H9 (cell line): Measurements from ENCODE around the gene WSB1. TPM values are rescaled to one million over a fixed set of nuclear protein-coding genes. Genes with fewer than 3 reads are reported as not detected.
A peak's percentile ranks its signal among the peaks of the same experiment; 100 is the strongest.

Experiments used
- DNase-seq: peaks from one replicate; pipeline ENCODE4 v3.0.0-alpha.2; 2017
- H2AFZ ChIP-seq: one replicate; pipeline ENCODE4 v1.6.1; 2013; ENCODE audit warnings: mild to moderate bottlenecking, low read length, control low read depth, moderate library complexity
- H2AK5ac ChIP-seq: 2 replicates; pipeline ENCODE4 v1.6.1; 2013; ENCODE audit warnings: low read length, control low read depth, mixed read lengths; ENCODE audit not compliant: insufficient read length
- H2BK120ac ChIP-seq: one replicate; pipeline ENCODE4 v1.6.1; 2013; ENCODE audit warnings: low read depth, mild to moderate bottlenecking, low read length, control low read depth, inconsistent platforms; ENCODE audit not compliant: poor library complexity, severe bottlenecking
- H2BK12ac ChIP-seq: 2 replicates; pipeline ENCODE4 v1.6.1; 2013; ENCODE audit warnings: low read length, control low read depth, mixed read lengths, low read depth; ENCODE audit not compliant: insufficient read length
- H2BK15ac ChIP-seq: 2 replicates; pipeline ENCODE4 v1.6.1; 2013; ENCODE audit warnings: low read depth, low read length, control low read depth
- H2BK20ac ChIP-seq: one replicate; pipeline ENCODE4 v1.6.1; 2013; ENCODE audit warnings: low read depth, mild to moderate bottlenecking, low read length, control low read depth, inconsistent platforms; ENCODE audit not compliant: poor library complexity, severe bottlenecking
- H2BK5ac ChIP-seq: 2 replicates; pipeline ENCODE4 v1.6.1; 2013; ENCODE audit warnings: low read length, control low read depth, mixed read lengths; ENCODE audit not compliant: insufficient read length
- H3K14ac ChIP-seq: 2 replicates; pipeline ENCODE4 v1.6.1; 2013; ENCODE audit warnings: low read length, control low read depth; ENCODE audit not compliant: insufficient read depth
- H3K18ac ChIP-seq: 2 replicates; pipeline ENCODE4 v1.6.1; 2013; ENCODE audit warnings: low read depth, mild to moderate bottlenecking, mixed read lengths, low read length, control low read depth; ENCODE audit not compliant: insufficient read length
- H3K23ac ChIP-seq: 2 replicates; pipeline ENCODE4 v1.6.1; 2013; ENCODE audit warnings: low read length, control low read depth, mixed read lengths, low read depth; ENCODE audit not compliant: insufficient read length
- H3K23me2 ChIP-seq: 2 replicates; pipeline ENCODE4 v1.6.1; 2013; ENCODE audit warnings: low read depth, mild to moderate bottlenecking, mixed read lengths, low read length, control low read depth; ENCODE audit not compliant: insufficient read length, poor library complexity, severe bottlenecking
- H3K27ac ChIP-seq: 2 replicates; pipeline ENCODE4 v1.5.1; 2013; ENCODE audit warnings: low read length, control low read depth, mixed read lengths, low read depth; ENCODE audit not compliant: insufficient read length
- H3K27me3 ChIP-seq: 2 replicates; pipeline ENCODE4 v1.6.1; 2013; ENCODE audit warnings: low read length, control low read depth, inconsistent platforms; ENCODE audit not compliant: insufficient read depth
- H3K4ac ChIP-seq: 2 replicates; pipeline ENCODE4 v1.6.1; 2013; ENCODE audit warnings: low read depth, mild to moderate bottlenecking, control low read depth, inconsistent platforms, low read length, moderate library complexity
- H3K4me1 ChIP-seq: 2 replicates; pipeline ENCODE4 v1.6.1; 2013; ENCODE audit warnings: low read length, control low read depth, inconsistent platforms; ENCODE audit not compliant: insufficient read depth
- H3K4me2 ChIP-seq: 2 replicates; pipeline ENCODE4 v1.6.1; 2013; ENCODE audit warnings: low read length, control low read depth, mixed read lengths; ENCODE audit not compliant: insufficient read length, insufficient read depth
- H3K56ac ChIP-seq: 2 replicates; pipeline ENCODE4 v1.6.1; 2013; ENCODE audit warnings: low read depth, mild to moderate bottlenecking, mixed read lengths, low read length, control low read depth; ENCODE audit not compliant: insufficient read length
- H3K79me1 ChIP-seq: 2 replicates; pipeline ENCODE4 v1.6.1; 2013; ENCODE audit warnings: low read depth, mild to moderate bottlenecking, moderate library complexity, low read length, control low read depth, inconsistent platforms; ENCODE audit not compliant: insufficient read depth, poor library complexity, severe bottlenecking
- H3K79me2 ChIP-seq: 2 replicates; pipeline ENCODE4 v1.6.1; 2013; ENCODE audit warnings: low read length, control low read depth, inconsistent platforms; ENCODE audit not compliant: insufficient read depth
- H3K9ac ChIP-seq: 2 replicates; pipeline ENCODE4 v1.6.1; 2013; ENCODE audit warnings: low read length, control low read depth, mixed read lengths; ENCODE audit not compliant: insufficient read length; ENCODE audit errors: extremely low read depth
- H3K9me3 ChIP-seq: one replicate; pipeline ENCODE4 v1.6.1; 2013; ENCODE audit warnings: low read depth, low read length, inconsistent platforms; ENCODE audit not compliant: control insufficient read depth
- H3T11ph ChIP-seq: one replicate; pipeline ENCODE4 v1.6.1; 2013; ENCODE audit warnings: mild to moderate bottlenecking, low read length, control low read depth, inconsistent platforms
- H4K20me1 ChIP-seq: one replicate; pipeline ENCODE4 v1.6.1; 2013; ENCODE audit not compliant: control insufficient read depth, insufficient read length, insufficient read depth
- H4K5ac ChIP-seq: 2 replicates; pipeline ENCODE4 v1.6.1; 2013; ENCODE audit warnings: low read depth, mild to moderate bottlenecking, mixed read lengths, low read length, control low read depth; ENCODE audit not compliant: insufficient read length
- H4K8ac ChIP-seq: replicated peaks from 2 replicates; pipeline ENCODE4 v1.6.1; 2013; ENCODE audit warnings: low read length, control low read depth, mixed read lengths, low read depth; ENCODE audit not compliant: insufficient read length
- H4K91ac ChIP-seq: 2 replicates; pipeline ENCODE4 v1.6.1; 2013; ENCODE audit warnings: low read depth, mild to moderate bottlenecking, moderate library complexity, mixed read lengths, low read length, control low read depth; ENCODE audit not compliant: insufficient read length
- H3K27ac Mint-ChIP-seq, 3 experiments: 2 replicates in 2 of 3; 3 replicates in 1 of 3; pipeline ENCODE4 v1.8.0; 2020 to 2021; ENCODE audit warnings: mixed read lengths in 3 of 3, mild to moderate bottlenecking in 1 of 3, moderate library complexity in 1 of 3
- H3K27me3 Mint-ChIP-seq: 2 replicates; pipeline ENCODE4 v1.8.0; 2021; ENCODE audit warnings: low read depth, mild to moderate bottlenecking, moderate library complexity, mixed read lengths
- H3K36me3 Mint-ChIP-seq, 3 experiments: 2 replicates in 2 of 3; 3 replicates in 1 of 3; pipeline ENCODE4 v1.8.0; 2020 to 2021; ENCODE audit warnings: low read depth in 3 of 3, mixed read lengths in 3 of 3; ENCODE audit not compliant: insufficient read depth in 1 of 3
- H3K4me1 Mint-ChIP-seq, 2 experiments: 2 replicates each; pipeline ENCODE4 v1.8.0; 2020; ENCODE audit warnings: mixed read lengths in 2 of 2
- H3K4me3 Mint-ChIP-seq, 2 experiments: 2 replicates in 1 of 2; 3 replicates in 1 of 2; pipeline ENCODE4 v1.8.0; 2020 to 2021; ENCODE audit warnings: mild to moderate bottlenecking in 2 of 2, mixed read lengths in 2 of 2, moderate library complexity in 1 of 2
- H3K9me3 Mint-ChIP-seq, 2 experiments: 2 replicates in 1 of 2; 3 replicates in 1 of 2; pipeline ENCODE4 v1.8.0; 2020; ENCODE audit warnings: mild to moderate bottlenecking in 2 of 2, mixed read lengths in 2 of 2, moderate library complexity in 1 of 2
- CTCF ChIP-seq: fragments of 200-600 bp; sonication (generic); conservative IDR thresholded peaks from 3 replicates; pipeline ENCODE4 v1.8.0; 2021; ENCODE audit warnings: antibody characterized with exemption, mild to moderate bottlenecking
- WGBS: extraction: QIAGEN DNeasy Blood & Tissue Kit; methylation state at CpG from one replicate; pipeline ENCODE4 v1.1.7; 2013; ENCODE audit warnings: missing lambda C conversion rate, low lambda C conversion rate, mixed read lengths; ENCODE audit not compliant: insufficient read length; ENCODE audit errors: extremely low coverage; 5-methylcytosine and 5-hydroxymethylcytosine counted together
- total RNA-seq: library from RNA; stranded (reverse); gene quantifications from 2 replicates; pipeline ENCODE4 v1.2.1, GENCODE V29; 2021

WSB1 gene
- total RNA-seq, 1 experiment from 2014 or later, result 187 TPM

DNA sequence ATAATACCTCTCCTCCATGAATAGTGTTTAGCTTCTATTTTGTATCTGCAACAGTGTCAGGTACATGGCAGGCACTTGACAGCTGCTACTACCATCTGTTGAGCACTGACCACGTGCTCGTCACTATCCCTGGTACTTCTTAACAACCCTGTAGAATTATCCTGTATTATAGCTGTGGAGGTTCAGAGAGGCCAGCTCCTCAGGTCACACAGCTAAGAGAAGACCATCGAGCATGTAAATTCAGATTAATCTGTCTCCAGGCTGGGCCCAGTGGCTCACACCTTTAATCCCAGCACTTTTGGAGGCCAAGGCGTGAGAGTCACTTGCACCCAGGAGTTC is 26.3 kb downstream of the WSB1 start:
- Histone ChIP-seq H2BK120ac (no peak overlapping the region), H2BK20ac (no peak overlapping the region), H4K8ac (no peak overlapping the region), H4K20me1 (no peaks in the 10 kb centered on the region), H3K4me1 (no peaks in the 10 kb centered on the region), H2BK12ac (no peak overlapping the region), H2BK5ac (no peak overlapping the region), H4K91ac (no peak overlapping the region), H3K18ac (no peak overlapping the region), H3K23me2 (no peaks in the 10 kb centered on the region), H3K4me2 (no peak overlapping the region), H2AK5ac (no peak overlapping the region), H3K79me1 (no peaks in the 10 kb centered on the region), H3K14ac (no peak overlapping the region), H3K27ac (no peak overlapping the region), H3T11ph (no peak overlapping the region), H4K5ac (no peak overlapping the region), H2BK15ac (no peak overlapping the region), H2AFZ (no peak overlapping the region), H3K9ac (no peak overlapping the region), H3K4ac (no peak overlapping the region), H3K27me3 (no peaks in the 10 kb centered on the region), H3K9me3 (no peaks in the 10 kb centered on the region), H3K23ac (no peak overlapping the region), H3K56ac (no peak overlapping the region), H3K79me2 (no peaks in the 10 kb centered on the region)
- Mint-ChIP-seq H3K36me3 (peaks cover 22 to 35% (median 32%) of the 10 kb centered on the region in 3 experiments), H3K4me3 (no peak overlapping the region), H3K4me1 (peaks cover 10 to 12% of the 10 kb centered on the region in 2 experiments; a peak in 3 of 4 replicates), H3K27me3 (no peaks in the 10 kb centered on the region; the same call in 1 of the 2 replicates), H3K9me3 (no peaks in the 10 kb centered on the region), H3K27ac (no peak overlapping the region)
- peak; percentile 21 for DNase-seq
- WGBS, result no CpG with 5 or more reads among the region's 4 CpGs
- TF ChIP-seq CTCF, result no peak
